CD14-positive monocyte (primary cell): ENCODE measurements around the gene PODXL2. TPM values are rescaled to one million over a fixed set of nuclear protein-coding genes. Genes with fewer than 3 reads are reported as not detected.
A peak's percentile ranks its signal among the peaks of the same experiment; 100 is the strongest.

ENCODE experiments used
- DNase-seq, 3 donors: peaks; one replicate each; pipeline ENCODE4 v3.0.0-alpha.2; 2011 to 2022
- H2AFZ ChIP-seq: 2 replicates; pipeline ENCODE4 v1.6.0; 2012; ENCODE audit warnings: mild to moderate bottlenecking, low read depth, low read length, inconsistent platforms; ENCODE audit not compliant: insufficient read depth, poor library complexity, severe bottlenecking
- H3K27ac ChIP-seq, 2 donors: 1 replicate in 1 of 2; 2 replicates in 1 of 2; pipeline ENCODE4 v1.5.1; 2012 to 2013; ENCODE audit warnings: low read length in 2 of 2, control low read depth in 1 of 2, inconsistent platforms in 1 of 2, low read depth in 1 of 2, mild to moderate bottlenecking in 1 of 2
- H3K27me3 ChIP-seq, 2 donors: one replicate each; pipeline versions ENCODE4 v1.6.0 to v1.6.1; 2011 to 2013; ENCODE audit warnings: low read length in 2 of 2; ENCODE audit not compliant: control insufficient read depth in 2 of 2, insufficient read depth in 2 of 2
- H3K36me3 ChIP-seq, 2 donors: replicated peaks in 1 of 2; 1 replicate in 1 of 2; 2 replicates in 1 of 2; pipeline versions ENCODE4 v1.5.1 to v1.6.1; 2012 to 2013; ENCODE audit warnings: low read length in 2 of 2, control low read depth in 1 of 2, inconsistent platforms in 1 of 2, mild to moderate bottlenecking in 1 of 2; ENCODE audit not compliant: insufficient read depth in 2 of 2, control insufficient read depth in 1 of 2
- H3K4me1 ChIP-seq, 2 donors: 1 replicate in 1 of 2; 2 replicates in 1 of 2; pipeline versions ENCODE4 v1.5.1 to v1.6.1; 2012 to 2013; ENCODE audit warnings: low read length in 2 of 2, control low read depth in 1 of 2, inconsistent platforms in 1 of 2, mild to moderate bottlenecking in 1 of 2, moderate library complexity in 1 of 2; ENCODE audit not compliant: insufficient read depth in 2 of 2, control insufficient read depth in 1 of 2
- H3K4me2 ChIP-seq: replicated peaks from 2 replicates; pipeline ENCODE3; 2012; ENCODE audit warnings: low read length, moderate library complexity, mild to moderate bottlenecking; ENCODE audit not compliant: poor library complexity, severe bottlenecking; ENCODE audit errors: extremely low read depth
- H3K4me3 ChIP-seq, 3 experiments: fragments of 200-600 bp in 1 of 3; sonication (generic) in 1 of 3; replicated peaks in 1 of 3; 1 replicate in 2 of 3; 2 replicates in 1 of 3; pipeline ENCODE4 v1.5.1; 2011 to 2013; ENCODE audit warnings: low read length in 3 of 3, mild to moderate bottlenecking in 3 of 3, control low read depth in 2 of 3, low read depth in 2 of 3, inconsistent platforms in 1 of 3, moderate library complexity in 1 of 3
- H3K79me2 ChIP-seq: 2 replicates; pipeline ENCODE4 v1.6.0; 2012; ENCODE audit warnings: mild to moderate bottlenecking, control low read depth, inconsistent platforms, low read length, moderate library complexity; ENCODE audit not compliant: insufficient read depth
- H3K9ac ChIP-seq: 2 replicates; pipeline ENCODE4 v1.6.0; 2017; ENCODE audit warnings: low read length, mild to moderate bottlenecking; ENCODE audit not compliant: insufficient read depth, poor library complexity, severe bottlenecking
- H3K9me3 ChIP-seq, 2 donors: replicated peaks in 1 of 2; 1 replicate in 1 of 2; 2 replicates in 1 of 2; pipeline versions ENCODE4 v1.5.1 to v1.6.1; 2012 to 2013; ENCODE audit warnings: low read length in 2 of 2, control low read depth in 1 of 2; ENCODE audit not compliant: control insufficient read depth in 1 of 2, insufficient read depth in 1 of 2
- H4K20me1 ChIP-seq: 2 replicates; pipeline ENCODE4 v1.6.0; 2012; ENCODE audit warnings: mild to moderate bottlenecking, low read length, control low read depth, moderate library complexity; ENCODE audit not compliant: insufficient read depth
- H3K27ac Mint-ChIP-seq, 7 donors: one replicate each; pipeline ENCODE4 v1.8.0; 2020; ENCODE audit warnings: mild to moderate bottlenecking in 7 of 7, mixed read lengths in 7 of 7, moderate library complexity in 6 of 7, inconsistent platforms in 2 of 7
- H3K27me3 Mint-ChIP-seq, 3 donors: one replicate each; pipeline ENCODE4 v1.8.0; 2021 to 2022; ENCODE audit warnings: low read depth in 3 of 3, mild to moderate bottlenecking in 3 of 3, mixed read lengths in 3 of 3, moderate library complexity in 3 of 3, inconsistent platforms in 1 of 3
- H3K36me3 Mint-ChIP-seq, 2 donors: one replicate each; pipeline ENCODE4 v1.8.0; 2020; ENCODE audit warnings: mixed read lengths in 2 of 2, inconsistent platforms in 1 of 2, mild to moderate bottlenecking in 1 of 2
- H3K4me1 Mint-ChIP-seq: one replicate; pipeline ENCODE4 v1.8.0; 2020; ENCODE audit warnings: mild to moderate bottlenecking, mixed read lengths
- H3K4me3 Mint-ChIP-seq, 2 donors: one replicate each; pipeline ENCODE4 v1.8.0; 2020; ENCODE audit warnings: mild to moderate bottlenecking in 2 of 2, mixed read lengths in 2 of 2, moderate library complexity in 1 of 2
- H3K9me3 Mint-ChIP-seq, 7 donors: one replicate each; pipeline ENCODE4 v1.8.0; 2020 to 2022; ENCODE audit warnings: mixed read lengths in 7 of 7, mild to moderate bottlenecking in 6 of 7, moderate library complexity in 6 of 7, inconsistent platforms in 2 of 7
- WGBS: methylation state at CpG from one replicate; pipeline ENCODE4 v1.1.5; 2013; ENCODE audit warnings: missing lambda C conversion rate; ENCODE audit not compliant: insufficient coverage; 5-methylcytosine and 5-hydroxymethylcytosine counted together
- intact Hi-C, 2 donors: fragments of 100-400 bp; cut with micrococcal nuclease; formaldehyde crosslinking; loops; one replicate each; pipeline versions ENCODE4 v1.15.0 to v1.15.1; 2023
- polyA plus RNA-seq, 3 donors: library from polyadenylated mRNA; depleted of rRNA in 1 of 3; unstranded in 2 of 3; stranded (reverse) in 1 of 3; fragments of 300-500 nt in 2 of 3; fragments of >200 nt in 1 of 3; fragmentation: Illumina TruSeq in 2 of 3; gene quantifications; 1 replicate in 2 of 3; 2 replicates in 1 of 3; pipeline ENCODE4 v1.2.3, GENCODE V29; 2012 to 2021
- TF ChIP-seq, protein P1 (sequence below): fragments of 200-600 bp; IDR thresholded peaks from one replicate; pipeline ENCODE4 v1.8.0; 2022; ENCODE audit warnings: antibody characterized with exemption, mild to moderate bottlenecking

The PODXL2 gene
- polyA plus RNA-seq, 3 donors, result 0.33 to 0.64 (median 0.43) TPM

DNA sequence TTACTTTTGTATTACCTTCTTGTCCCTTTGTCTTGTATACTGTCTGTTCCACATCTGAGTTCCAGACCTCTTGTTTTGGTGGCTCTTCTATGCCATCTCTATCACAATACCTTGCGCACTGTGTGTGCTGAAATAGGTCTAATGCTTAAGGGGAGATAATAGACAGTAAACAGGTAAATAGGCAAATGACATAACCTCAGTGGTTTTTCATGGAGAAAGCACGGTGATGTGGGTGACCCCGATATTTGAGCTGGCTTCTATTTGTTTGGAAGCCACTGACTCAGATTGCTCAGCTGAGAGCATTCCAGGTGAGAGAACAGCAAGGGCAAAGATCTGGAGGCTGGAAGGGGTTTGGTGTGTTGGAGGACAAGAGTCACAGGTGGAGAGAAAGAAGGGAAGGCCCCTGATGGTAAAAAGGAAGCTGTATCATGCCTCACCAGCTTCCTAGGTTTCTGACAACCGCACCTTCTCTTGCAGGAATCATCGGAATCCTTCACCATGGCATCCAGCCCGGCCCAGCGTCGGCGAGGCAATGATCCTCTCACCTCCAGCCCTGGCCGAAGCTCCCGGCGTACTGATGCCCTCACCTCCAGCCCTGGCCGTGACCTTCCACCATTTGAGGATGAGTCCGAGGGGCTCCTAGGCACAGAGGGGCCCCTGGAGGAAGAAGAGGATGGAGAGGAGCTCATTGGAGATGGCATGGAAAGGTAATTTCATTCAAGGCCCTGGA lies 30.0 kb upstream of the PODXL2 start:
- H3K4me1 Mint-ChIP-seq, result peaks cover 23% of the 10 kb centered on the region
- Histone ChIP-seq H4K20me1 (no peaks in the 10 kb centered on the region), H3K9me3 (no peaks in the 10 kb centered on the region), H2AFZ (peak overlapping the region; percentile 81), H3K4me3 (peak overlapping the region in 2 of 3 experiments; percentile 49 to 77), H3K27ac (peak overlapping the region in 1 of 2 donors; percentile 66), H3K27me3 (no peaks in the 10 kb centered on the region), H3K4me1 (peaks cover 12 to 22% of the 10 kb centered on the region in 2 donors), H3K4me2 (peak overlapping the region; percentile 83), H3K9ac (peak overlapping the region; percentile 62), H3K79me2 (peaks cover 52% of the 10 kb centered on the region), H3K36me3 (peaks cover 0 to 7% of the 10 kb centered on the region in 2 donors)
- H3K27me3 Mint-ChIP-seq, result peaks cover 0 to 3% (median 0%) of the 10 kb centered on the region in 3 donors
- WGBS, result 80% methylated on average over 12 of the region's 14 CpGs
- no peak for DNase-seq
- H3K27ac Mint-ChIP-seq, result peak overlapping the region in 6 of 7 donors; percentile 82 to 96 (median 88)
- TF ChIP-seq, protein P1, sequence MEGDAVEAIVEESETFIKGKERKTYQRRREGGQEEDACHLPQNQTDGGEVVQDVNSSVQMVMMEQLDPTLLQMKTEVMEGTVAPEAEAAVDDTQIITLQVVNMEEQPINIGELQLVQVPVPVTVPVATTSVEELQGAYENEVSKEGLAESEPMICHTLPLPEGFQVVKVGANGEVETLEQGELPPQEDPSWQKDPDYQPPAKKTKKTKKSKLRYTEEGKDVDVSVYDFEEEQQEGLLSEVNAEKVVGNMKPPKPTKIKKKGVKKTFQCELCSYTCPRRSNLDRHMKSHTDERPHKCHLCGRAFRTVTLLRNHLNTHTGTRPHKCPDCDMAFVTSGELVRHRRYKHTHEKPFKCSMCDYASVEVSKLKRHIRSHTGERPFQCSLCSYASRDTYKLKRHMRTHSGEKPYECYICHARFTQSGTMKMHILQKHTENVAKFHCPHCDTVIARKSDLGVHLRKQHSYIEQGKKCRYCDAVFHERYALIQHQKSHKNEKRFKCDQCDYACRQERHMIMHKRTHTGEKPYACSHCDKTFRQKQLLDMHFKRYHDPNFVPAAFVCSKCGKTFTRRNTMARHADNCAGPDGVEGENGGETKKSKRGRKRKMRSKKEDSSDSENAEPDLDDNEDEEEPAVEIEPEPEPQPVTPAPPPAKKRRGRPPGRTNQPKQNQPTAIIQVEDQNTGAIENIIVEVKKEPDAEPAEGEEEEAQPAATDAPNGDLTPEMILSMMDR, result no peak
- H3K36me3 Mint-ChIP-seq, result peaks cover 6 to 18% of the 10 kb centered on the region in 2 donors
- no peaks in the 10 kb centered on the region for H3K9me3 Mint-ChIP-seq
- intact Hi-C loops, result loop anchor here (5.0 to 10.0 kb wide), 2 partner anchors 73 to 456 kb away; partner anchors contain the start of genes ABTB1 (in 1 of the 2) and SEC61A1 (in 1 of the 2)
- H3K4me3 Mint-ChIP-seq, result peak overlapping the region; percentile 82 to 88

DNA sequence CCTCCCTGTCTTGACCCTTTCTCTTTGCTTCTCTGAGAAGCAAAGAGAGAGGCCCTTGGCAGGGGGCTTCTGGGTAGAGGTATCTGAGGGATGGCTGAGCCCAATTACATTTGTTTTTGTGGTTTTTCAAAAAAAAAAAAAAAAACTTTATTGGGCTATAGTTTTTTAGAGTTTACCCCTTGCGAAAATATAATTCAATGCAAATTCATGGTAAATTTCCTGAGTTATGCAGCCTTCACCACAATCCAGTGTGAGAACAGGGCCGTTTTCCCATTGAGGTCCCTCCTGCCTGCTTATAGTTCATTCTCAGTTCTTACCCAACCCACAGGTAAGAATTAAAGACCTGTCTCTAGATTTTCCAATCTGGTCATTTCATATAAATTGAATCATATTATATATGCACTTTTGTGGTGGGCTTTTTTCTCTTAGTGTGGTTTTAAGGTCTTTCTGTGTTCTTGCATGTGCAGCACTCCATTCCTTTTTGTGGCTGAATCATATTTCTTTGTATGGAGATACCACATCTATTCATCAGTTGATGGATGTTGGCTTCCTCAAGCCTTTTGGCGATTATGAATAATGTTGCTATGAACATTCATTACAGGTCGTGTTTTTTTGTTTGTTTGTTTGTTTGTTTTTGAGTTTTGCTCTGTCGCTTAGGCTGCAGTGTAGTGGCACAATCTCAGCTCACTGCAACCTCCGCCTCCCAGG lies 28.1 kb upstream of the PODXL2 start:
- WGBS, result no CpG with 5 or more reads among the region's 6 CpGs
- Histone ChIP-seq H3K9ac (no peak overlapping the region), H3K79me2 (peaks cover 52% of the 10 kb centered on the region), H3K4me3 (no peak overlapping the region), H3K4me1 (peaks cover 12 to 22% of the 10 kb centered on the region in 2 donors), H3K4me2 (no peak overlapping the region), H2AFZ (no peak overlapping the region), H4K20me1 (no peaks in the 10 kb centered on the region), H3K9me3 (no peaks in the 10 kb centered on the region), H3K36me3 (peaks cover 0 to 17% of the 10 kb centered on the region in 2 donors), H3K27ac (no peak overlapping the region), H3K27me3 (no peaks in the 10 kb centered on the region)
- no peaks in the 10 kb centered on the region for H3K9me3 Mint-ChIP-seq
- H3K4me1 Mint-ChIP-seq, result peaks cover 23% of the 10 kb centered on the region
- no peak for DNase-seq
- H3K27me3 Mint-ChIP-seq, result peaks cover 0 to 3% (median 0%) of the 10 kb centered on the region in 3 donors
- H3K4me3 Mint-ChIP-seq, result no peak overlapping the region
- TF ChIP-seq, protein P1, result no peak
- H3K27ac Mint-ChIP-seq, result peak overlapping the region in 4 of 7 donors; percentile 3 to 42 (median 20)
- intact Hi-C loops, result loop anchor here in 1 of 2 donors (5.0 kb wide), 1 partner anchor 76 kb away; no protein-coding TSS in a partner anchor
- peaks cover 15 to 37% of the 10 kb centered on the region in 2 donors for H3K36me3 Mint-ChIP-seq
